SU-DHL-6 (cell line): ENCODE data around the gene LRRC47.

ENCODE experiments used
- H2AFZ ChIP-seq: fragments of 200-600 bp; sonication (generic); 2 replicates; pipeline ENCODE4 v1.6.1; 2014; ENCODE audit warnings: low read depth, mild to moderate bottlenecking, moderate library complexity, mixed read lengths, antibody characterized with exemption, low read length; ENCODE audit not compliant: severe bottlenecking
- H3F3A ChIP-seq: fragments of 200-600 bp; shearing (Covaris generic); 2 replicates; pipeline ENCODE4 v1.6.0; 2016; ENCODE audit warnings: antibody characterized with exemption, mild to moderate bottlenecking; ENCODE audit not compliant: insufficient read depth
- H3K27ac ChIP-seq: fragments of 200-600 bp; sonication (generic); 2 replicates; pipeline ENCODE4 v1.5.1; 2016; ENCODE audit warnings: low read depth, mild to moderate bottlenecking, low read length, moderate library complexity, mixed read lengths
- H3K27me3 ChIP-seq: fragments of 200-600 bp; sonication (generic), shearing (Covaris generic); 2 replicates; pipeline ENCODE4 v1.6.0; 2014; ENCODE audit warnings: mild to moderate bottlenecking, low read length
- H3K36me3 ChIP-seq: fragments of 200-600 bp; sonication (generic); 2 replicates; pipeline ENCODE4 v1.6.1; 2014; ENCODE audit warnings: mild to moderate bottlenecking, low read length, mixed read lengths
- H3K4me2 ChIP-seq: fragments of 300-600, 200-600 bp; shearing (Covaris generic), sonication (generic); 2 replicates; pipeline ENCODE4 v1.6.0; 2014; ENCODE audit warnings: low read length, low read depth, mild to moderate bottlenecking; ENCODE audit not compliant: poor library complexity, severe bottlenecking
- H3K4me3 ChIP-seq: fragments of 200-600 bp; sonication (generic); 2 replicates; pipeline ENCODE4 v1.5.1; 2014; ENCODE audit warnings: antibody characterized with exemption, low read length, mild to moderate bottlenecking, mixed read lengths; ENCODE audit not compliant: insufficient read depth, poor library complexity, severe bottlenecking
- H3K79me2 ChIP-seq: fragments of 200-600 bp; sonication (generic); 2 replicates; pipeline ENCODE4 v1.6.1; 2014; ENCODE audit warnings: mild to moderate bottlenecking, low read length, moderate library complexity; ENCODE audit not compliant: insufficient read depth
- H3K9ac ChIP-seq: fragments of 200-600 bp; sonication (generic); 2 replicates; pipeline ENCODE4 v1.7.0; 2014; ENCODE audit warnings: mild to moderate bottlenecking, low read length
- H3K9me2 ChIP-seq: fragments of 200-600 bp; sonication (generic); replicated peaks from 2 replicates; pipeline ENCODE4 v1.6.1; 2014; ENCODE audit warnings: low read length; ENCODE audit not compliant: insufficient read depth
- H3K9me3 ChIP-seq: fragments of 200-600 bp; sonication (generic); 2 replicates; pipeline ENCODE4 v1.6.1; 2014; ENCODE audit warnings: low read length, mixed read lengths; ENCODE audit not compliant: insufficient read depth
- H4K20me1 ChIP-seq: fragments of 200-600 bp; sonication (generic); 2 replicates; pipeline ENCODE4 v1.6.1; 2014; ENCODE audit warnings: low read depth, mild to moderate bottlenecking, antibody characterized with exemption, low read length, moderate library complexity, mixed read lengths
- EZH2phosphoT487 ChIP-seq: fragments of 200-600 bp; sonication (generic), shearing (Covaris generic); conservative IDR thresholded peaks from 2 replicates; pipeline ENCODE4 v1.6.1; 2018; ENCODE audit warnings: mild to moderate bottlenecking, antibody characterized with exemption, low read length, moderate library complexity, mixed read lengths
- TF ChIP-seq, protein P1 (sequence below): fragments of 200-600 bp; sonication (generic); IDR thresholded peaks from one replicate; pipeline ENCODE4 v1.5.1; 2017; ENCODE audit warnings: antibody characterized with exemption, mild to moderate bottlenecking, low read length, moderate library complexity; ENCODE audit not compliant: insufficient read depth, poor library complexity, severe bottlenecking

LRRC47 gene

DNA sequence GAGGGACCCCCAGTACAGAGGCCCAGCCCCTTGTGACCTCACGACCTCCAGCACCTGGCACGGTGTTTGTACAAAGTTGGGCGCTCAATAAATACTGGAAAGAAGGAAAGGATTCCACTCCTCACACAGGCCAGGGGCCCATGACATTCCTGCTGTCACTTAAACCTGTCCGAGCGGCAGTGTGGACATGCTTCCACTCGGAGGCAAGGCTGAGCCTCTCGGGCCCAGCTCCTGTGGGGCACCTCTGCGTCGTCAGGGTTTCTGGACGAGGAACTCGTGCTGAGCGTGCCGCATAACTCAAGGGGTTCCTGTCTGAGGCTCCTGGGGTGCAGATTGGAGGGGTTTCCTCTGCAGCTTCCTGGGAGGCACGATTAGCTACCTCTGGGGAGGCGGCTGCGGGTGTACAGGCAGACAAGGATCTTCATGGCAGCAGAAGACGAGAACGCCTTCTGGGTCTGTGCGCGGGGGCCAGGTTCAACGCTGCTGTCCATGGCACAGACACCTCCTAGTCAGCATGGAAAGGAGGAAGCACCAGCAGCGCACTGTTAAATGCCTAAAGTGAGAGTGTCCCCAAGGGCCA lies 27.4 kb downstream of the LRRC47 start:
- Histone ChIP-seq H3K27me3 (no peaks in the 10 kb centered on the region), H3K4me3 (no peak overlapping the region), H3K27ac (no peak overlapping the region), H2AFZ (no peak overlapping the region), H3K9me2 (no peaks in the 10 kb centered on the region), H3F3A (no peaks in the 10 kb centered on the region), H4K20me1 (no peaks in the 10 kb centered on the region), H3K4me2 (no peak overlapping the region), H3K36me3 (no peaks in the 10 kb centered on the region), H3K9ac (no peak overlapping the region), H3K79me2 (no peaks in the 10 kb centered on the region), H3K9me3 (no peaks in the 10 kb centered on the region)
- TF ChIP-seq EZH2phosphoT487: no peak
- TF ChIP-seq, protein P1, sequence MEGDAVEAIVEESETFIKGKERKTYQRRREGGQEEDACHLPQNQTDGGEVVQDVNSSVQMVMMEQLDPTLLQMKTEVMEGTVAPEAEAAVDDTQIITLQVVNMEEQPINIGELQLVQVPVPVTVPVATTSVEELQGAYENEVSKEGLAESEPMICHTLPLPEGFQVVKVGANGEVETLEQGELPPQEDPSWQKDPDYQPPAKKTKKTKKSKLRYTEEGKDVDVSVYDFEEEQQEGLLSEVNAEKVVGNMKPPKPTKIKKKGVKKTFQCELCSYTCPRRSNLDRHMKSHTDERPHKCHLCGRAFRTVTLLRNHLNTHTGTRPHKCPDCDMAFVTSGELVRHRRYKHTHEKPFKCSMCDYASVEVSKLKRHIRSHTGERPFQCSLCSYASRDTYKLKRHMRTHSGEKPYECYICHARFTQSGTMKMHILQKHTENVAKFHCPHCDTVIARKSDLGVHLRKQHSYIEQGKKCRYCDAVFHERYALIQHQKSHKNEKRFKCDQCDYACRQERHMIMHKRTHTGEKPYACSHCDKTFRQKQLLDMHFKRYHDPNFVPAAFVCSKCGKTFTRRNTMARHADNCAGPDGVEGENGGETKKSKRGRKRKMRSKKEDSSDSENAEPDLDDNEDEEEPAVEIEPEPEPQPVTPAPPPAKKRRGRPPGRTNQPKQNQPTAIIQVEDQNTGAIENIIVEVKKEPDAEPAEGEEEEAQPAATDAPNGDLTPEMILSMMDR: no peak

DNA sequence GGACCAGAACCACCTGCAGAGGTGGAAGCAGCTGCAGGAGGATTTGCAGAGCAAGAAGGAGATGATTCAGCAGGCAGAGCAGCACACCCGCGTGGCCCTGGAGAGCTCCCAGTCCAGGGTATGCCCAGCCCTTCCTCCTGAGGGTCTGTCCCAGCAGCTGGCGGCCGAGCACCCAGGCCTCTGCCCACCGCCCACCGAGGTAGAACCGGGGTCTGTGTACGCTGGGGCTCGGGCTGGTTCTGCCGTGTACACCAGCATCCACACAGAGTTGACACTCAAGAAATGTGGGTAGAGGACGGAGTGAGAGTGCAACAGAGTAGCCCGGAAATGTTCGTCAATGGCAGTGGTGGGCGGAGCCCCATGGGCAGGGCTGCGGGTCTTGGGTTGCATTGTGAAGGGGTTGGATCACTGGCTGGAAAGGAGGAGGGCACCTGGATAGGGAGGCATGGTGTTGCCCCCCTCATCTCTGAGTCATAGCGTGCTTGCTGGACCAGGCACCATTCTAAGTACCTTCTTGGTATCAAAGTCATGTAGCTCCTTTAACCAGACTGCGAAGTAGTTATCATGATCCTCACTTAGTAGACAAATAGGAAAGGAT lies 28.9 kb downstream of the LRRC47 start:
- Histone ChIP-seq H3K27ac (no peak overlapping the region), H3K4me2 (no peak overlapping the region), H3K4me3 (no peak overlapping the region), H3K9ac (no peak overlapping the region), H3K79me2 (no peaks in the 10 kb centered on the region), H3F3A (no peaks in the 10 kb centered on the region), H3K36me3 (no peaks in the 10 kb centered on the region), H3K27me3 (no peaks in the 10 kb centered on the region), H2AFZ (no peak overlapping the region), H3K9me3 (no peaks in the 10 kb centered on the region), H3K9me2 (no peaks in the 10 kb centered on the region), H4K20me1 (no peaks in the 10 kb centered on the region)
- no peak for TF ChIP-seq EZH2phosphoT487
- TF ChIP-seq, protein P1: no peak

DNA sequence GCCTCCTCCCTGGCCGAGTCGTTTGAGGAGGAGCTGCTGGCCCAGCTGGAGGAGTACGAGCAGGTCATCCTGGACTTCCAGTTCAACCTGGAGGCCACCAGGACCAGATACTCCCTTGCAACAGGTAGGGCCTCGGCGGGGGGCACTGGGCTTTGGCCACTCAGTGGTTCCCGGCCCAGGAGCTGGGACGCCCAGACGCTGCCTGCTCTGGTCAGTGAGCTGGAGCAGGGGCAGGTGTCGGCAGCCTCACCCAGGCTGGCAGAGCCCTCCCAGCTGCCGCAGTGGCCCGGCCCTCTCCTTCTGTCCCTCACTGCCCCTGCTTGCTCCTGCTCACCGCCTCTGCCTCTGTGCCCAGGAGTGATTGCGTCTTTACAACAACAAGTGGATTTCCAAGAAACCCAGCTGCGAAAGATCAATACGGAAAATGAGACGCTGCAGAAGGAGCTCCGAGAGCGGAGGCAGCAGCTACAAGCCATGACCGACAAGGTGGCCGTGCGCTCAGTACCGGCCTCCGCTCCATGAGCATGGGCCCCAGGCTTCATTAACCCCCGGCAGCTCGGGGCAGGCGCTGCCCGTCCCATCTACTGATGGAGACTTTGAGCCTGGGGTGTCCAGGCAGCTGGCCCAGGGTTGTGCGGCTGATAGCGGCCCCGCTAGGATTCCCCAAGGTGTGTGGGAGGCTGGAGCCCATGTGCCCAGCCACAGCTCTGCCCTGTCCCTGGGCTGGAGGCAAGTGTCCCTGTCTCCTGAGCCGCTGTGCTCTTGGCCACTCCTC lies 32.8 kb downstream of the LRRC47 start:
- H3K27me3 ChIP-seq: no peaks in the 10 kb centered on the region
- no peaks in the 10 kb centered on the region for H4K20me1 ChIP-seq
- H3K9ac ChIP-seq: no peak overlapping the region
- H3K36me3 ChIP-seq: no peaks in the 10 kb centered on the region
- H3K27ac ChIP-seq: no peak overlapping the region
- no peaks in the 10 kb centered on the region for H3K79me2 ChIP-seq
- TF ChIP-seq, protein P1: no peak
- TF ChIP-seq EZH2phosphoT487: no peak
- H3K9me3 ChIP-seq: no peaks in the 10 kb centered on the region
- no peak overlapping the region for H3K4me2 ChIP-seq
- H3K9me2 ChIP-seq: no peaks in the 10 kb centered on the region
- H3K4me3 ChIP-seq: no peak overlapping the region
- H2AFZ ChIP-seq: no peak overlapping the region
- H3F3A ChIP-seq: no peaks in the 10 kb centered on the region
